A172 (cell line): ENCODE results near the gene TSPAN11. TPM values are rescaled to one million over a fixed set of nuclear protein-coding genes. Genes with fewer than 3 reads are reported as not detected.
A peak's percentile ranks its signal among the peaks of the same experiment; 100 is the strongest.

Source experiments
- DNase-seq: peaks from one replicate; pipeline ENCODE4 v3.0.0-alpha.2; 2015; ENCODE audit warnings: low spot score
- total RNA-seq: library from RNA; depleted of rRNA; stranded (reverse); fragments of >200 nt; shearing (Covaris generic); gene quantifications from 2 replicates; pipeline ENCODE4 v1.2.3, GENCODE V29; 2014

The TSPAN11 gene
- total RNA-seq, 1 experiment from 2014 or later, result not detected

DNA sequence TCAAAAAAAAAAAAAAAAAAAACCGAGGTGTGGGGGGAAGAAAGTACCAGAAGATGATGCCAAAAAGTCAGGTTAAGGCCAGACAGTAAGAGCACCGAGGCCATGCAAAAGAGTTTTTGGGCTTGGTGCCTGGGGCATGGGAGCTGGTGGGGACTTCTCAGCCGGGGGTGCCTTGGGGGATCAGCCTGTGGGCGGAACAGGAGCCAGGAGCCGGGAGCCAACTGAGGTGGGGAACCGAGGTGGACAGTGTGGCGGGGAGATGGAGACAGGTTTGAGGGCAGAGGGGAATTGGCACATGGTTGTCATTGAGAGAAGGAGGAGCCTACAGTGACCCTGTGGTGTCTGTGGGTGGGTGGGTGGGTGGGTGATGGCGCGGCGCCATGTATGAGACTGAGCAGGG lies 33.2 kb downstream of the TSPAN11 start:
- no peak for DNase-seq

DNA sequence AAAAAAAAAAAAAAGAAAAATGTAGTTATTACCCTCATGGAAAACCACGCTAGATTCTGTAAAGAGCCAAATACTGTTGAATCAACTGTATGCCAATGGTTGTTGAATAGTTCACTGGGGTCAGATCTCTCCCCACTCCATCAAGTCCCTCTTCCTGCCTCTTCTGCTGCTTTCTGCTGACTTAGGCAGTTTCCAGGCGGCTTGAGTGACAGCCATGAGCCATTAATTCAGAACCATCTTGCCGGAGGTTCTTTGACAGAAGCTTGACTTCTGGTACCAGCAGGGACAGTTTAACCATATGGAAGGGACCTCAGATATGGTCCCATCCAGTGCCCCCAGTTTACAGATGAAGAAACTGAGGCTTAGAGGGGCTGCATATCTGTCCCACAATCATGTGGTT lies 34.5 kb downstream of the TSPAN11 start:
- no peak for DNase-seq

DNA sequence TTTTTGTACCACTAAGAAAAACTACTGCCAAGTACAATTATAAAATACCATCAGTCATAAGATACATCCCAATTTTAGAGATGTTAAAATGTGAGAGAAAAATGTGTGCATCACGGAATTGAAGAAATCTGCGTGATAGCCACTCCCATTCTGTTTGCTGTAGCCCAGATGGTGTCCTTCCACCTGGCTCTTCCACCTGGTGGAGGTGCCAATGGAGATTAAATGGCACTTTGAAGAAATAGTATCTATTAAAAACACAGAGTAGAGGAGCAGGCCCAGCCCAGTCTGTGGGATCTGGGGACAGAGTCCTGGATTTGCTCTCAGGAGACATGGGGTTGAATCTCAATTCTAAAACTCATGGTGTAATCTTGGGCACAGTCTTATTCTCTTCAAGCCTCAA lies 35.5 kb downstream of the TSPAN11 start:
- no peak for DNase-seq

DNA sequence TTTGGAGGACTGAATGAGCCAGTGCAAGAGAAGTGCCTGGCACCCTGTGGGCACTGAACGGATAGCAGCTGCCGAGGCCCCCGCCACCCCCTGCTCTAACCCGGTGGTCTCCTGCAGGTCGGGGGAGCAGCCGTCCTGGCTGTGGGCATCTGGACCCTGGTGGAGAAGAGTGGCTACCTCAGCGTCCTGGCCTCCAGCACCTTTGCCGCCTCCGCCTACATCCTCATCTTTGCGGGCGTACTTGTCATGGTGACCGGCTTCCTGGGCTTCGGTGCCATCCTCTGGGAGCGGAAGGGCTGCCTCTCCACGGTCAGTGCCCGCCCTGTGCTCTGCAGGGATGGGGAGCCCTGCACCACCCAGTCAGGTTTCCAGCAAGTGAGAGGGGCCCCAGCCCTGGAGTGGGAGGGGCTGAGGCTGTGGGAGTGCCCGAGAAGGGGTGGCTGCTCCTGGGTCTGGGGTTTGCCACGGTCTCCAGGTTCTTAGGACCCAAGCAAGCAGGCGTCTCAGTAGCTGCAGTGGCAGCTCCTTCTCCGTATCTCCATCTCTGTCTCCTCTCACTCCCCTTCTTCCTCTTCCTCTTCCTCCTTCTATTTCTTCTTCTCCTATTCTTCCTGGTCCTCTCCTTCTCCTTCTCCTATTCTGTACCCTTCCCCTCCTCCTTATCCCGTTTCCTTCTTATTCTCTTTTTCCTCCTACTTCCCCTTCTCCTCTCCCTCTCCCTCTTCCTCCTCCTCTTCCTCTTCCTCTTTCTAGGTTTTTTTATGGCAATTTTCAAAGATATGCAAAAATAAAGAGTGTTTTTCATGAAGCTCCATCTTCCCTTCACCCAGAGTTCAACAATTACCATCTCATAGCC lies 37.4 kb downstream of the TSPAN11 start:
- DNase-seq, result no peak

DNA sequence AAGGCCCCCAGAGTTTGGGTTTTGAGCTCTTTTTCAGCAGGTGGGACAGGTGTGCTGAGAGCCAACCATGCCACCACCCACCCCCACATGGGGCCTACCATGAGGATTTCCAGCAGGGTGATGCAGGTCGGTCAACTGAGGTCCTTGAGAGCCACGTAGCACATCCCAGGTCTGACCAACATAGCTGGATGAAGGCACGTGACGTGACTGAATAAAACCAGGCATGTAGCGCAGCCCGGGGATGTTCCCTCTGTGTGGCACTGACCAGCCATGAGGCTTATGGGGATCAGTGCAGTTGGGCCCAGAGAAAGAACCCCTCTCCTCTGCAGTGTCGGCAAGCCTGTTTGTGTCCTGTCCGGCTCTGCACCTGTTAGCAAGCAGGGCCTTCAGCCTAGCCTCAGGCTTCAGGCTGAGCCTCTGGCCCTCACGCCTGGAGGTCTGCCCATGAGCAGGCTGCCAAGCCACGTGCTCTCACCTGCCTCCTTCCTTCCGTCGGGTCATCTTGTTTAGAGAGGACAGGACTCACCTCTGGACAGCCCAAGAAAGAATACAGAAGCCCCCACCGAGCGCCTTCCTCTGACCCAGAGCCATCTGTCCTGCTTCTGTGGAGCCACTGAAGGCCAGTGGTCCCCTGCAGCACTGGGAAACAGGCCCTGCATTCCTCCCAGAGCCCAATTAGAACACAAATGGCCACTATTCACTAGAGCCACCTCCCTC lies 38.5 kb downstream of the TSPAN11 start:
- DNase-seq, result no peak

DNA sequence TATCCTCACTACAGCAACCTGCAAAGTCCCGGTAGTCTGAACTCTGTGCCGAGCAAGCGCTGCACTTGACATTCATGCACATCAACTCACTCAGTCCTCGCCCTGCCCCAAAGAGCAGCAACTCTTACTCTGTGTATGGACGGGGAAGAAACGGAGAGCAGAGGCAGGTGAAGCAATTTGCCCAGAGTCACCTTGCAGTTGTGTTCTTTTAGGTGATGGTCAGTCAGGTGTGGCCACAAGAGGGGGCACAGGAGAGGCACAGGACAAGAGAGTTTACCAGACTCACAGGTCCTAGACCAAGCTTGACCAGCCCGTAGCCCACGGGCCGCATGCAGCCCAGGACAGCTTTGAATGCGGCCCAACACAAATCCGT lies 39.1 kb downstream of the TSPAN11 start:
- DNase-seq, result no peak

DNA sequence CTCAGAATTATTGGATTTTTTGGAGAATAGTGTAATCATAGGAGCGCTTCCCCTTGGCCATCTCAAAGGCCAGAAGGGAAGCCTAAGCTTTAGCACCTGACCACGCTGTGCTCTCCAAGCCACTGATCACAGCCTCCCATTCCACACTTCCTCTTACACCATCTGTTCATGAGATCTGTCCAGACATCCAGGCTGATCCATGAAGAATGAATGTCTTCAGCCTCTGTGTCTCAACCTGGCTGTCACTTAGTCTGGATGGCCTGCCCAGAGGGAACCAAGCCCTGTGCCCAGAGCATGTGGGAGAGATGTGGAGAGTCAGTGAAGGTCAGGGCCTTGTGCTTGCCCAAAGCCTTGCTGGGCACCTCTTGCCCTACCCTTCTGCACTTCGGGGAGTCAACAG lies 40.5 kb downstream of the TSPAN11 start:
- DNase-seq, result no peak

DNA sequence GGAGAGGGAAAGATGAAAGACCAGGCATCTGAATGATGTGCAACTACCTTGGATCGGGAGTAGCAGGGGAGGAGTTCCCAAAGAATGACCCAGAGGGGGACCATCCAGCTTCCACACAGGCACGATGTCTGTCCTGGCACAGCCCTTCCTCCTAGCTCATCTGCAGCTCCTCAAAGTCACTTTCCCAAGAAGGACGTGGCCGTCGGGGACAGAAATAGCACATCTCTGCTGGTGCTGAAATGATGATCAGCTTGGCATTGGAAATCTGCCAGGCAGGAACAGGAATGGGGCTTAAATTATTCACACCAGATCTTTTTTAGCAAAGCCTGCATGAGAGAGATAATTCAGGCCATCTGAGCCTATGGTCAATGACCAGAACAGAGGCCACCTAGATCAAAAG lies 41.7 kb downstream of the TSPAN11 start:
- no peak for DNase-seq

DNA sequence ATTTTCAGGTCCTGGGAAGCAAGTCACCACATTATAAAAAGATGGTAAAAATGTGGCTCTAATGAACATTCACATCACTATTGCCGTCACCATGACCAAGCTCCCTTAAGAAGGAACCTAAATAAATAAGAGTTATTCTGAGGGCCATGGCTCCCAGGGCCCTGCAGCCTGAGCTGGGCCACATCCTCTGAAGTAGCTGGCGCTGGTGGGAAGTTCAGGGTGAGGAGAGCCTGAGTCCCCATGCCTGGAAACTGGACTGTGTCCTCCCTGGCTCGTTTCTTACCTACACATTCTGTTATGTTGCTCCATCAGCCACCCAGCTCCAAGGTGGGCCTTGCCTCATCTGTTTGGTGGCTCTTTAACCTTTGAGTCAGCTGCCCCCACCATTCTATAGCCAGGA lies 42.5 kb downstream of the TSPAN11 start:
- no peak for DNase-seq

DNA sequence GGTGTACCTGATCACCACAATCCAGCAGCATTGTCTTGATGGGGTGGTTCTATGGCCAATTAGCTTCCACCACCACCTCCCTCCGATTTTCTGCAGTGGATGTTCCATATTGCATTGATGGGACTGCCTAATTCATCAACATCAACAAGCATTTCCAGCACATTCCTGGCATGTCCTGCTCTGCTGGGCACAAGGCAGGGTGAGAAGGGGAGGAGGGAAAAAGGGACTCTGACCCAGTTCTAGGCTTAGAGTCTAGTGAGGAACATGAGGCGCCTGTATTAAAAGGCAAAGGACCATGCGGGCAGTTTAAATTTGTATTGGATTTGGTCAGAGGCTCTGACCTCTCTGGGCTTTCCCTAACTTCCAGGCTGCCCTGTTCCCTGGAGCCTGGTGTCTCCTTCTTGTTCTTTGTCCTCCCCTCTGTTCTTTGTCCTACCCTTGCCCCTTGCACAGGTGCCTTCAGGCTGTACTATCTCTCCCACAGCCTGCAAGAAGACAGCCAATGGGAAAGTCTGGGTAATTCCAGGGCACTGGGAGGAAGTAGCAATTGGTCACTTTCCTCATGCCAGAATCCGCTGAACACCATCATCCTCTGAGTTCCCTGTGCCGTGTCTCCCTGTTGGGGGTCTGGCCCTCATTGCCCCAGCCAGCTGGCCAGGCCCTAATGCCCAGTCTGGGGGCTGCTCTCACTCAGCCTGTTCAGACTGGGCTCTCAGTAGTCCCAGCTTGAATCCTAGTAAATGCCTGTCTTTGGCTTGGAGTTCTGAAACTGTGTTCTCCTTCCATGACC lies 43.3 kb downstream of the TSPAN11 start:
- DNase-seq, result no peak

DNA sequence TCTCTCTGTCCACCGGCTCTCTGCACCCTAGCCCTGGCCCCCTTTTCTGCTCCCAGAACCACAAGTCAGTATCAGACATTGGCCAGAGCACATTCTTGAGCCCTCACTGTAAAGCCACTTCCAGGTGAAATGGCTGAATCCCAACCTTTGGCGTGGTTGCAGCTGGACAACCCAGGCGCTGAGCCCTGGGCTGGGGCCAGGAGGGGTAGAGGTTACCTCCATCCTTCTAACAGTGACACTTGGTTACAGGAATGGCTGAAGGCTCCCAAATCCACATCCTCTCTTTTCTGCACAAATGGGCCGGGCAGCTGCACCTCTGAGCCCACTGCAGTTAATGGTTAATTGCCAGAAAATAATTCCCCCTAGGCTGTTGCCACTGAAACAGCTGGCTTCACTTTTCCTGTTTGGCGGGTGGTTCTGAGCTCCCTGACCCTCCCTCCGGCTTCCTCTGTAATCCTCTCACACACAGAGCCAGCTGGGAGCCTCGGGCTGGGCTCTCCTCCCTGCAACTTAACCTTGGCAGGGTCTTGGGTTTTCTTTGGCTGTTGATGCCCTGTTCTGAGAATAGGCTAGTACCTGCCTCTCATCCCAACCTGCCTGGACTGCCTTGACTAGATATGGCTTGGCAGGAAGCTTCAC lies 44.1 kb downstream of the TSPAN11 start:
- no peak for DNase-seq

DNA sequence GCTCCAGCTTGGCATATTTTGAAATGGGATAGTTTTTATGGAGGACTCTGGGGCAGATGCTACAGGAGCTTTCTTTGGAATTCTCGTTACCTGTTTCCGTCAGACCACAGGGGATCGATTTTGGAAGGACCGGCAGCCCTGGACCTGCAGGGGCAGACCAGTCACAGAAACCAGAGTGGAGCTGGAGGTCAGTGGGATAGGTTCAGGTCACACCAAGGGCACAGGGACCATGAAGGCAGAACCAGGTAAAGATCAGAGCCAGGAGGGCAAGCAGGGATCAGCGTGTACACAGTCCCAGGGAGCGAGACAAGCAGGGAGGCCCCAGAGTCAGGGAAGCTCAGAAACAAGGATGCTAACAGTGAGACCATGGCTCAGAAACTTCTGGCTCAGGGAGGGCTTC lies 45.5 kb downstream of the TSPAN11 start:
- DNase-seq, result no peak

DNA sequence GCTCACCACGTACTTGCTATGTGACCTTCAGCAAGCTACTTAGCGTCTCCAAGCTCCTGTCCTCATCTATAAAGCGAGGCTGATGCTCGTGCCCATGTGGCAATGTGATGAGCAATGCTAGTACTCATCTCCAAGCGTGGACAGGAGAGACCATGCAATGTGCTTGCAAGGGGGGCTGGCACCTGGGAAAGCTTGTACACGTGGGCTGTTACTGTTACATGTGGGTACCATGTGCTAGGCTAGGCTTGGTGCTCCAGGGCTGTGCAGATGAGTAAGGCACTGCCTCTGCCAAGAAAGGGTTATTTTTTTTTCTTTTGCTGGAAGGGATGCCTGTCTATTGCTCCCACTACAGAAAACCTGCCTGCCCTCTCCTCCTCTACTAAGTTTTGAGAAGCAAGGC lies 46.6 kb downstream of the TSPAN11 start:
- DNase-seq, result no peak

DNA sequence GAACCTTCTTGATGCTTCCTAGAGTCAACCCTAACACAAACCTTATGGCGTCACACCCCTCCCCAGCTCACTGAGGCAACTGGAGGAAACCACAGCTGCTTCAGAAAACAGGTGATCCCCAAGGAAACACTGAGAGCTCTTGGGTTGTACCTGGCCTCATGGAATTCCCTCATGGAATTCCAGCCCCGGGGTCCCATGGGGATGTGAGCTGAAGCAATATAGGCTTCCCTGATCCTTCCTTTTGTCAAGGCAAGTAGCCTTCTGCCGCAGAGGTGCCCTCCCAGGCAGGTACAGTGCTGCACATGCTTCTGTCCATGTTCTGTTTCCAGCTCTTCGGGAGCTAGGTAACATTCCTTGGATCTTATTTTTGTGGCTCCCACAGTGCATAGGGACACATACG lies 47.3 kb downstream of the TSPAN11 start:
- DNase-seq, result no peak

DNA sequence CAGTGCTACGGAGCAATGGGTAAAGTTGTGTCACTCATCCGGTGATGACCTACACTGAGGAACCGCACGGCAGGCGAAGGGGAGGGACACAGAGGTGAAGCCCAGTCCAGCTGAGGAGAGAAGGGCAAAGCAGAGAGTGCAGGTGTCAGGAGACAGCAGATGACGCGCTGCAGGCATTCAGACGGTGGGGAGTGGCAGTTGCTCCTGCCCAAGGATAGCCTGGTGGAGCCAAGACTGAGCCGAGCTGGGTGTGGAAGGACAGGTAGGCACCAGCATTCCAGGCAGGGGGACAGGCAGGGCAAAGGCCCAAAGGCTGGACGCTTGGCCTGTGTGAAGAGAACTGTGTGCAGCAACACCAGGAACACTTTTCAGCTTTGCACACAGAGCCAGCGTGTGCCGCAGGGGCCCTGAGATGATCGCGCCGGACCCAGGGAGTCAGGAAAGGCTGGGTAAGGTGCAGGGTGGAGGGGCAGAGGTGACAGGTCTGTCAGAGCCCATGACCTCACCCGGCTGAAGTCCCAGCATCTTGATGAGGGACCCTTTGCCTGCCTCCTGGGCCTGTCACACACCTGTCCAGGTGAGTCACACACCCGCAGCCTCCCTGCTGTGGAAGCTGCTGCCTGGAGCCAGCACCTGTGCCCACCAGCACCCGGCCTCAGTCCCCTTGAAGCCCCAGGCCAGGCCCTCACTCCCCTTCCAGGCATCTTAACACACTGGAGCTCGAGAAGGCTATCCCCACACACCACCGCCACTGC lies 48.4 kb downstream of the TSPAN11 start:
- DNase-seq, result no peak

DNA sequence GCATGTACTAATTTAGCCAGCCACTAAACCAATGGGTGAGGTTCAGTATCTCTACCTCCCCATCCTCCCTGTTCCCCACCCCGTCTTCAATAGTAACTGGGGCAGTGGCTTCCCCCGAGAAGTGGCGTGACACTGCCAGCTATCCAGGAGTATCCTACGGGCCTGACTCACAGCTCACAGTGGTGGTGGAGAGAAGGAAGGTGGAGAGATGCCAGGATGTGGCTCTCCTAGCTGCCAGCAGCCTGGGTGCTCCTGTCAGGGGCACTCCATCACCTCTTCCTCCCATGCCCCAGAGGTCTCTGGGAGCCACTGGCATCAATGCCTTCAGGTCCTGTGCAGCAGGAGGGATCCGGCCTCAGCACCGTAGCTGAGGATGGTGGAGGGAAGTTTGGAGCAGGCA lies 49.0 kb downstream of the TSPAN11 start:
- DNase-seq, result peak; percentile 52

DNA sequence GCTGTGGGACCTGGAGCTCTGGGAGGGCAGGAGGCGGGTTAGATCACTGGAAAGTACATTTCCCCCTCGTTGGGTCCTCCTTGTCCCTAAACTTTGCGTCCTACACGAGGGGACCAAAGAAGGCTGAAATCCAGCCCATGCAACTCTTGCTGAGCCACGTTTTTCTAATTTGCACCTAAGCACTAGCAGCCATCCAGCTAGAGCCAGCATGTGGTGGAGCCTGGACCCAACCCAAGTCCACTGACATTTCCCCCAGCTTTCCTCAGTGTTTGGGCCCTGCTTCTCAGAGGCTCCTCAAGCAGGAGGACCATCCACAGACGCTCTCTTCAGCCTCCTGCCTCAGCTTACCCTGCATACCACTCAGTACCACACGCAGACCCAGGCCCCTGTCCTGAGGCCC lies 49.7 kb downstream of the TSPAN11 start:
- no peak for DNase-seq

DNA sequence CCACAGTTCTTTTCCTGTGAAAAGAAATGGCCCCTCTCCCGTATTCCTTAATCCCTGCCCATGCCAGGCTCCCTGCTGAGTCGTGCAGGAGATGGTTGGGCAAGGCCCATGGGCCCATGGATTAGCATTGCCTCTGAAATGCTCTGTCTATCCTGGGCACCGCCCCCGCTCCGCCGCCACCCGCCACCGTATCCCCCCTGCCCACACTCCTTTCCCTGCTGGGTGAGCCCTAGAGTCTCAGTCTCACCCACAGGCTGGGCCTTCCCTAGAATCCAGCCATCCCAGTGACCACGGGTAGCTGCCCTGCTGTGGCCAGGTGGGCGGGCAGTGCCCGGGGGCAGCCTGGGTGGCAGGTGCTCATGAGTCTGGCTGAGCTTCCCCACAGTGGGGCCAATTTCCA lies 50.6 kb downstream of the TSPAN11 start:
- DNase-seq, result no peak

DNA sequence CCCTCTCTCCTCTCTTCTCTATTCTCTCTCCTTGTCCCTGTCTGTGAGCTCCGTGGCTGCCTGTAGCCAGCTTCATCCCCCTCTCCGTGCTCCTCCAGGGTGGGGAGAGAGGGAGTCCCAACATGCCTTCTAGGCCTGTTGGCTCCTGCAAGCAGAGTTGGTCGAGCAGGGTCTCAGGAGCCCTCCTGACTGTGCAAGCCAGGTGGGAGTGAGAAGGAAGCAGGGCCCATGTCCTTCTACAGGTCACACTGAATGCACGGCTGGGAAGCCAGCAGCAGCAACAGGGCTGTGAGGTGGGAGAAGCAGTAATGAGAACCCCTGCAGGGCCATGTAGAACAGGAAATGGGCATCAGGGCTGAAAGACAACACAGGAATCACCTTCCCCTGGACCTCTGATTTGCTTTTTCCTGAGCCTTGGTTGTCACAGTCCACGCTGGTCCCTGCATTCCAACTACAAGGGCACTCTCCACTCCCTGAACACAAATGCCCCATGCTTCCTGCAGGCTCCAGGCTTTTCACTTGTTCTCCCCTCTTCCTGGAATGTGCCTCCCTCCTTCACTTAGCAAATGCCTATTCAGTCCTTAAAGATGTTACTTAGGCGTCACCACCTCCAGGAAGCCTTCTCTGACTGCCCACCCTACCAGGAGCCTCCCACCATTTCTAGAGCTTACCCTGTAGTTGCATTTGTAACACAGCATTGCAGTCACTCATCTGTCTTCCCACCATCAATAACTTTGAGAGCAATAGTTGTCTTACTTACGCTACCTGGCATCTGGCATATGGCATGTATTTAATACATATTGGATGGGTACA lies 51.2 kb downstream of the TSPAN11 start:
- DNase-seq, result no peak

DNA sequence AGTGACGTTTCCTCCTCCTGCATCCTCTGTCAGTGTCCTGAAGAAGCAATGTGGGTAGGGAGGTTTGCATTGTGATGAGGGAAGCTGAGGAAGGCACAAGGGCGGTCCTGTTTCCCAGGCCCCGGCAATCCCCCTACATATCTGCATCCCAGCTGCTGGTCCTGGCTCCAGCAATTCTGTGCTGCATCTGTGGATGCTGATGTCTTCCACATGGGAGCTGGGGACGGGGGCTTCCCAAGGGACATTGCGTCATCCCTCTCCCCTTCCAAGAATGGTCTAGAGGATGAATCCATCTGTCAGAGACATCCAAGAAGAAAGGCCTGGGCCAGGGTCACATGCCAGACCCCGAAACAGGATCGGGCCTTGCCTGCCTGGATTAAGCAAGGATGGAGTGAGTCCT lies 52.1 kb downstream of the TSPAN11 start:
- no peak for DNase-seq
